ENCODE data around the gene SPEN.
A peak's percentile ranks its signal among the peaks of the same experiment; 100 is the strongest.

The SPEN gene

GRCh38 chr1:15852036-15852827 lies 4.7 kb downstream of the SPEN start:
- no peak for DNase-seq (ENCODE audit: low read depth in 2 of 2, low spot score in 1 of 2)

- DNase-seq (ENCODE audit: low read depth in 2 of 2, low spot score in 1 of 2) = no peak
These were observed 5.4 kb downstream of the SPEN start for GRCh38 chr1:15852828-15853302.

DNA sequence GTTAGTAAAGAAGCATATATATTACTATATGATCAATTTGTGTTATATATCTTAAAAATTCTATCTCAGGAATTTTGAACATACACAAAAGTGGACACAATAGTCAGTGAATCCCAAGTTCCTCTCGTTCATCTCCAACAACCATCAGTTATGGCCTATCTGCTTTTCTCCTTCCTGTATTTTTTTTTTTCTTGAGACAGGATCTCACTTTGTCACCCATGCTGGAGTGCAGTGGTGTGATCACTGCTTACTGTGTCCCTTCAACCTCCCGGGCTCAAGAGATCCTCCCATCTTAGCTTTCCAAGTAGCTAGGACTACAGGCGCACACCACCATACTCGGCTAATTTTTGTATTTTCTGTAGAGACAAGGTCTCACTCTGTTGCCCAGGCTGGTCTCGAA lies 9.4 kb downstream of the SPEN start:
- DNase-seq (ENCODE audit: low read depth in 2 of 2, low spot score in 1 of 2) = no peak

DNA sequence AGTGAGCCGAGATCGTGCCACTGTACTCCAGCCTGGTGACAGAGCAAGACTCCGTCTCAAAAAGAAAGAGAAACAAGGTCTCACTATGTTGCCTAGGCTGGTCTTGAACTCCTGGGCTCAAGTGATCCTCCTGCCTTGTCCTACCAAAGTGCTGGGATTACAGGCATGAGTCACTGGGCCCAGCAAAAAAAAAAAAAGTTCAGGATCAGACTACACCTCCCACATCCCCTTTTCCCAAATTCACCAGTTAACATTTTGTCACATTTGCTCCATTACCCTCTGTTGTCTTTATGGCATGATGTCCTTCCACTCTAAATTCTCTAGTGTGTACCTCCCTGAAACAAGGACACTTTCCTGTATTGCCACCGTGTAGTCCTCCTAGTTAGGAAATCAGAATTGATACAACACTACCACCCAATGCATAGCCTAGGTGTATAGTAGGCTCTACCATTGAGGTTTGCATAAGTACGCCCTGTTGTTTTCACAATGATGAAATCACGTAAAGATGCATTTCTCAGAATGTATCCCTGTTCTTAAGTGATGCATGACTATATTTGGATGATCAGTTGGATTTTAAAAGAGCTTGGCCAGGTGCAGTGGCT lies 10.7 kb downstream of the SPEN start:
- no peak for DNase-seq (ENCODE audit: low read depth in 2 of 2, low spot score in 1 of 2)

DNA sequence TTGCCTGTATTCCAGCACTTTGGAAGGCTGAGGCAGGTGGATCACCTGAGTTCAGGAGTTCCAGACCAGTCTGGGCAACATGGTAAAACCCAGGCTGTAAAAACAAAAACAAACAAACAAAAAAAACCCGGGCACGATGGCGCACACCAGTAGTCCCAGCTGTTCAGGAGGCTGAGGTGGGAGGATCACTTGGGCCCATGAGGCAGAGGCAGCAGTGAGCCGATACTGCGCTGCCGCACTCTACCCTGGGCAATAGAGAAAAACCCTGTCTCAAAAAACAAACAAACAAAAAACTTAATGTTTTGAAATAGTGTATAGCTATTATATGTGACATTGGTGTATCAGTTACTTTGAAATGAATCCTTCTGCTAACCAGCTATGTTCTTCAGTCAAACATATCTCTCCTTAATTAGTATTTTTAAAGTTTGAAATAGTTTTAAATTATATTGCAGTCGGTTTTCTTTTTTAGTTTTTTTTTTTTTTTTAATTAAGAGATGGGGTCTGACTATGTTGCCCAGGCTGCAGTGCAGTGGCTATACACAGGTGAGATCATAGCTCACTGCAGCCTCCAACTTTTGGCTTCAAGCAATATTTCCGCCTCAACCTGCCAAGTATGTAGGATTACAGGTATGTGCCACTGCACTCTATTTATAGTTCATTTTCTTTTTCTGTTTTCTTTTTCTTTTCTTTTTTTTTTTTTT lies 11.3 kb downstream of the SPEN start:
- DNase-seq (ENCODE audit: low read depth in 2 of 2, low spot score in 1 of 2) = no peak

- no peak for DNase-seq (ENCODE audit: low read depth in 2 of 2, low spot score in 1 of 2)
These were observed 15.8 kb downstream of the SPEN start for GRCh38 chr1:15863156-15863901.

GRCh38 chr1:15866721-15867201 lies 19.3 kb downstream of the SPEN start:
- no peak for DNase-seq (ENCODE audit: low read depth in 2 of 2, low spot score in 1 of 2)

- no peak for DNase-seq (ENCODE audit: low read depth in 2 of 2, low spot score in 1 of 2)
These were observed 19.8 kb downstream of the SPEN start for GRCh38 chr1:15867288-15867687.

- DNase-seq (ENCODE audit: low read depth in 2 of 2, low spot score in 1 of 2) = no peak
These were observed 21.9 kb downstream of the SPEN start for GRCh38 chr1:15869413-15869812.

DNA sequence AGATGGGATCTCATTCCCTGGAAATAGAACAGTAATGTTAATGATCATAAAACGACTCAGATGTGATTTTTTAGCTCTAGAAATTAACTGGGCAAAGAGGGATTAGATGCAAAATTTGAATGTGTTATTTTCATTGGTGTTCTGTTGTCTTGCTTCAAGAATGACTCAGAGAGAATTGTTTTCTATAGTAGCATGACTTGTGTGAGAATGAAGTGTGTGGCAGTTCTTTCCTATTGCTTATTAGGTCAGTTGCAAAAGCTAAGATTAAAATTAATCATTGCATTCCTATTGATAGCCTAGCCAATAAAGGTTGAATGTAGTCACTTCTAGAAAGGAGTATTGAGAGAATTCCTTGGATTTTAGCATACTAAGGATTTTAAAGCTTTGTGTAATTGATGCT lies 22.9 kb downstream of the SPEN start:
- no peak for DNase-seq (ENCODE audit: low read depth in 2 of 2, low spot score in 1 of 2)

DNA sequence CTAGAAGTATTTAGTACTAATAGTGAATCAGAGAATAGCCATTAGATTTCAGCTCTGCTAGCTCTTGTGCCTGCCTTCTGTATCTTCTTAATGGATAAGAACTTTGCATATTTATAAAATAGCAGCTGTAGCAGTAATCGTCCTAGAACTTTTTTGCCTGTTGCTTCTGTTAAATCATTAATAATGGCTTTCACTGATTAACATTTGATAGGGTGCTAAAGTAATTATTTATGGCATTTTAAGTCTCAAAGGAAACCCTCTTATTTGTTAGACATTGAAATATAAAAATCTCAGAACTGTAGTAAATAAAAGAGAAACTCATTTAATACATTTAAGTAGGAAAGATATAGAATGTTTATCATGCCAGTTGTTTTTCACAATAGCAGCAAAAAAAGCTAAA lies 27.0 kb downstream of the SPEN start:
- no peak for DNase-seq (ENCODE audit: low read depth in 2 of 2, low spot score in 1 of 2)

DNA sequence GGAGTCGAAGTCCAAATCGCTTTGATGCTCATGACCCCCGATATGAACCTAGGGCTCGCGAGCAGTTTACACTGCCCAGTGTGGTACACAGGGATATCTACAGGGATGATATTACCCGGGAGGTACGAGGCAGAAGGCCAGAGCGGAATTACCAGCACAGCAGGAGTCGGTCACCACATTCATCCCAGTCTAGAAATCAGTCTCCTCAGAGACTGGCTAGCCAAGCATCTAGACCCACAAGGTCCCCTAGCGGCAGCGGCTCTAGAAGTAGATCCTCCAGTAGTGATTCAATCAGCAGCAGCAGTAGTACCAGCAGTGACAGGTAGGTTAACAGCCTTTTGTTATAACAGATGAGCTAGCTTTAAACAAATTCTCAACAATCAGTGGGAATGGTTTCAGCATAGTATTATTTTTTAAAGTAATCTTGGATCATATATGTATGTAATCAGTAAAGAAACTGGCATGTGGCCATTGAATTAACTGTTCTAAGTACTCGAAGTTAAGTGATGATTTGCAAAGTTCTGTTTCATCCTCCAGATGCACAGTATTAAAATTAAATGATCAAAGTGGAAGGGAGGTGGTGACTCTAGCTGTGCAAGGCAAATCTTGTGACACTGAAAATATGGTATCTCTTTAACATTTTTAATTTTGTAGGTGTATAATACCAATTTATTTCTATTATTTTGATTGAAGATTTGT lies 29.0 kb downstream of the SPEN start:
- DNase-seq (ENCODE audit: low read depth in 2 of 2, low spot score in 1 of 2) = no peak

DNA sequence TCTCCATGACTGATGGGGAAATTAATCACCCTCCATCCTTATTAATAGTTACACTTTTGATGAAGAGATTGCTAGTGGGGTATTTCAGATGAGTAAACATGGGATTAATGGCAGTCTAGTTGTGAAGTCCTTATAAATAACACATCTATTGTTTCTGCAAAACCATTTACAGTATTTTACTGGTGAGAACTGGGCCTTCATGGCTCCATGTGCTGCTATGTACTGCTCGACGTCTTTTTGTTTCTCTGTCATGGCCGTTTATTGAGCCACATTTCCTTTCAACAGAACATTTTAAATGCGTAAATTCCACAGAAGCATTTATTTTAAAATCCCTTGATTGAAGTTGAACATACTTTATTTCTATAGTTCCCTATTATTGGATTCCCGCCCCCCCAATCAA lies 34.5 kb downstream of the SPEN start:
- DNase-seq (ENCODE audit: low read depth in 2 of 2, low spot score in 1 of 2) = no peak

- no peak for DNase-seq (ENCODE audit: low read depth in 2 of 2, low spot score in 1 of 2)
These were observed 35.2 kb downstream of the SPEN start for GRCh38 chr1:15882665-15883064.

GRCh38 chr1:15883326-15883725 lies 35.8 kb downstream of the SPEN start:
- no peak for DNase-seq (ENCODE audit: low read depth in 2 of 2, low spot score in 1 of 2)

- DNase-seq (ENCODE audit: low read depth in 2 of 2, low spot score in 1 of 2) = no peak
These were observed 37.0 kb downstream of the SPEN start for GRCh38 chr1:15884477-15884876.

DNA sequence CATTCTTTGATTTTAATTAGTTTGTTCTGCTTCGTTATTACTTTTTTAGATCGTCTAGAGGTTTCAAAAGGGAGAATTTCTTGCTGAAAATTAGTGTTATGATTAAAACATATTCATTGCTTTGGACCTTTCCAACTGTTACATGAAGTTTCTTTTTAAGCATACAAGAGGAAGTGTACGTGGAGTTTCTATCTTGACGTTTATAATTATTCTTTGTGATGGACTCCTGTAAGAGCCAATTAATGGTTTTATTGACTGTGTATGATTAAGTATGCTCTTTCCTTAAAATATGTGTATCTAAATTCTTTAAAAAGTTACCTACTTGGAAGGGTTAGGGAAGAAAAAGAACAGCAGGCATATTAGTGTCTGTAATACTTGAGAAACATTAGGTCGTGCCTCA lies 37.8 kb downstream of the SPEN start:
- DNase-seq (ENCODE audit: low read depth in 2 of 2, low spot score in 1 of 2) = no peak

GRCh38 chr1:15885701-15886610 lies 38.4 kb downstream of the SPEN start:
- DNase-seq (ENCODE audit: low read depth in 2 of 2, low spot score in 1 of 2) = peak in 1 of 2 donors; percentile 10

GRCh38 chr1:15886611-15887167 lies 39.2 kb downstream of the SPEN start:
- DNase-seq (ENCODE audit: low read depth in 2 of 2, low spot score in 1 of 2) = no peak
